Measurements from ENCODE around the gene ITPR1. TPM values are rescaled to one million over a fixed set of nuclear protein-coding genes. Genes with fewer than 3 reads are reported as not detected.

The ITPR1 gene
- total RNA-seq, 1 experiment from 2014 or later: 7.5 TPM

- BruUV-seq (replicated peaks): no TSS peak
- DNase-seq (ENCODE audit: unreplicated experiment): no peak
- Mint-ChIP-seq H3K4me3 (ENCODE audit: unreplicated experiment) (no peak overlapping the region), H3K27me3 (ENCODE audit: insufficient read depth, unreplicated experiment) (no peaks in the 10 kb centered on the region), H3K36me3 (ENCODE audit: insufficient read depth, unreplicated experiment) (no peaks in the 10 kb centered on the region), H3K4me1 (ENCODE audit: insufficient read depth, unreplicated experiment) (no peaks in the 10 kb centered on the region), H3K9me3 (ENCODE audit: unreplicated experiment) (no peaks in the 10 kb centered on the region), H3K27ac (ENCODE audit: low read depth, unreplicated experiment) (no peak overlapping the region)
- POLR2A ChIA-PET: interaction anchor here (0.7 kb wide), 1 partner anchor 109 kb away, joined by 3 read pairs; no protein-coding TSS in a partner anchor
- intact Hi-C loops (cut with micrococcal nuclease): no loop called here
- CTCF ChIA-PET: interaction anchor here (0.6 kb wide), 1 partner anchor 105 kb away, joined by 3 read pairs; no protein-coding TSS in a partner anchor
- no peak for TF ChIP-seq CTCF (IDR thresholded peaks at IDR 0.05; ENCODE audit: unreplicated experiment)
Measured at GRCh38 chr3:4841225-4841624, 348.1 kb downstream of the ITPR1 start.

- Mint-ChIP-seq H3K36me3 (ENCODE audit: insufficient read depth, unreplicated experiment) (no peaks in the 10 kb centered on the region), H3K27me3 (ENCODE audit: insufficient read depth, unreplicated experiment) (no peaks in the 10 kb centered on the region), H3K4me1 (ENCODE audit: insufficient read depth, unreplicated experiment) (no peaks in the 10 kb centered on the region), H3K27ac (ENCODE audit: low read depth, unreplicated experiment) (no peak overlapping the region), H3K9me3 (ENCODE audit: unreplicated experiment) (no peaks in the 10 kb centered on the region), H3K4me3 (ENCODE audit: unreplicated experiment) (no peak overlapping the region)
- intact Hi-C loops (cut with micrococcal nuclease): no loop called here
- TF ChIP-seq CTCF (IDR thresholded peaks at IDR 0.05; ENCODE audit: unreplicated experiment): no peak
- ChIA-PET CTCF (interaction anchor here (0.6 to 0.7 kb wide), 2 partner anchors 104 to 121 kb away, joined by 3 read pairs; no protein-coding TSS in a partner anchor), POLR2A (no interaction called here)
- BruUV-seq (replicated peaks): no TSS peak
- DNase-seq (ENCODE audit: unreplicated experiment): no peak
Measured at GRCh38 chr3:4841776-4842440, 348.8 kb downstream of the ITPR1 start.

- no peak for TF ChIP-seq CTCF (IDR thresholded peaks at IDR 0.05; ENCODE audit: unreplicated experiment)
- no peaks in the 10 kb centered on the region for H3K9me3 Mint-ChIP-seq (ENCODE audit: unreplicated experiment)
- no peaks in the 10 kb centered on the region for H3K36me3 Mint-ChIP-seq (ENCODE audit: insufficient read depth, unreplicated experiment)
- H3K4me3 Mint-ChIP-seq (ENCODE audit: unreplicated experiment): no peak overlapping the region
- no peaks in the 10 kb centered on the region for H3K4me1 Mint-ChIP-seq (ENCODE audit: insufficient read depth, unreplicated experiment)
- ChIA-PET POLR2A (interaction anchor here (1.0 to 1.1 kb wide), 2 partner anchors 11 to 17 kb away, joined by 3 to 4 read pairs; no protein-coding TSS in a partner anchor), CTCF (no interaction called here)
- no peaks in the 10 kb centered on the region for H3K27me3 Mint-ChIP-seq (ENCODE audit: insufficient read depth, unreplicated experiment)
- no peak for DNase-seq (ENCODE audit: unreplicated experiment)
- no peak overlapping the region for H3K27ac Mint-ChIP-seq (ENCODE audit: low read depth, unreplicated experiment)
- BruUV-seq (replicated peaks): no TSS peak
- intact Hi-C loops (cut with micrococcal nuclease): no loop called here
Measured at GRCh38 chr3:4843619-4844018, 350.5 kb downstream of the ITPR1 start.

- Mint-ChIP-seq H3K4me3 (ENCODE audit: unreplicated experiment) (no peak overlapping the region), H3K27me3 (ENCODE audit: insufficient read depth, unreplicated experiment) (no peaks in the 10 kb centered on the region), H3K36me3 (ENCODE audit: insufficient read depth, unreplicated experiment) (no peaks in the 10 kb centered on the region), H3K27ac (ENCODE audit: low read depth, unreplicated experiment) (no peak overlapping the region), H3K9me3 (ENCODE audit: unreplicated experiment) (no peaks in the 10 kb centered on the region), H3K4me1 (ENCODE audit: insufficient read depth, unreplicated experiment) (no peaks in the 10 kb centered on the region)
- intact Hi-C loops (cut with micrococcal nuclease): no loop called here
- TF ChIP-seq CTCF (IDR thresholded peaks at IDR 0.05; ENCODE audit: unreplicated experiment): no peak
- no peak for DNase-seq (ENCODE audit: unreplicated experiment)
- ChIA-PET CTCF (no interaction called here), POLR2A (no interaction called here)
- BruUV-seq (replicated peaks): no TSS peak
Measured at GRCh38 chr3:4845882-4846281, 352.7 kb downstream of the ITPR1 start.
